ENCODE measurements around the gene CCL14.
"Not testable (repeated sequence)": the region's sequence is repeated elsewhere in the genome, so short reads cannot be mapped to it uniquely, and the experiment has no call there.

Gene CCL14
- 0 reads per million in 2 experiments for total RNA-seq

DNA sequence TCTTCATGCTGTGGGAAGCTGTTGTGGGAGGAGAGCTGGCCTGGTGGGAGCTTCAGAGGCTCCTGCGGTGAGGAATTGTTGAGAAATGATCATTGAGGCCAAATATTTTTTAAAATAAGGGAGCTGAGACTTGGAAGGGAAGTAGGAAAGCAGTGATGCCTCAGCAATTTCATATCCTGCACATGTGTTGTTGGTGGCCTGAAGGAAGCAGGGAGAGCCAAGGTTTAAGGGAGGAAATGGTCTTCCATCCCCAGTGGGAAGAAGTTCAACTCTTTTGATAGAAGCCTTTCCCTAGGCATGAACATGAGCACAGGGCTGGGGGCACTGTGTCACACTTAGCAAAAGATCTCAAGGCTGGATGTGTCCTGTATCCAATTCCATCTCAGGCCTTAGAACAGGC, at the start of gene CCL14:
TSS of gene CCL14 (minus strand) at position 87 of the 400 bp plus-strand sequence. CDS start at position 7, 80 bp downstream.
- no peak for DNase-seq (ENCODE audit: low read depth)

DNA sequence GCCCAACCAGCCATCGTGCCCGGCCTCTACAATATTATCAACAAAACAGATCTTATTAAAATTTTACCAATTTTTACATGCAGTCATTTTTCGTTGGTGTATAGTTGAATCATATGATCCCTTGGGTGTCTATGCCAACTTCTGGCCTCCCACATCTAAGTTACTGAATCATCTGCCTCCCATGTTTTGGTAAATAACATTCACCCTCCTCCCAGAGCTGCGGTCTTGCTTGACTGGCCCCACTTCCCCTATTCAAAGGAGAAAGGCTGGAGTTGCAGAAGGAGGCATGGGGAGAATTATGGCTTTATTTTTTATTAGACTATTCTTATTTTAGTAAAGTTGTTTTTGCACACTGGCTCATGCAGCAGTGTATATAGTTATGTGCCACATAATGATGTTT, 49.7 kb upstream of the CCL14 start:
- no peak for DNase-seq (ENCODE audit: low read depth)

DNA sequence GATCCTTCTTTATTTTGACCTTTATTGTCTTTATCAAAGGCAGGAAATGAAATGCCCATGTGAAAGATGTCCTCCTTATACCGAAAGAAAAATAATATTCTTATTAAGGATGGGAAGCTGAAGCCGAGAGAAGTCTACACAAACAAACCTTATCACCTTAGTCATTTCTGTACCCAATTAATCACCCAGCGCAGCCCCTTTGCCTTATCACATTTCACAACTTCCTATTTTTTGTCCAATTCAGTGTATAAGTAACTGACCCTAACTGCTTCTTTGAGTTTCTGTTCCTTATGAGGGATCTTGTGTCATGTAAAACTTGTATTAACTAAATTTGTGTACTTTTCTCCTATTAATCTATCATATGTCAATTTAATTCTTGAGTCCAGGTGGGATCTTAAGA, 47.6 kb upstream of the CCL14 start:
- no peak for DNase-seq (ENCODE audit: low read depth)

DNA sequence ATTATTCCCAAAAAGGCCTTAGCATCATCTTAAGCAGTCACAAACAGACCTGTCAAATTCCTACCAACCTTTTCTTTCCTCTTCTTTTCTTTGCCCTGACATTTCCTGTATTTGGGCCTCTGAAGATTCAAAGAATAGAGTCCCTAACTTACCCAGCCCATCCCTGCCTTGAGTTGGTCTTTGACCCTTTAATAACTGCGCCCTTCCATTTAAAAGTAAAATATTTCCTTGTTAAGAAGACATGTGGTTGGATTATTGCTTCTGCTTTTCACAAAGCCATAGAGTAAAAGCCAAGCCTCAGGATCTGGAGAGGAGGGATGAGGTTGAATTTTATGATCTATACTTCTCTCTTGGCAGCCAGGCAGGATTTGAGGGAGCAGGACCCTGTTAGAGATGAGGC, 44.4 kb upstream of the CCL14 start:
- no peak for DNase-seq (ENCODE audit: low read depth)

DNA sequence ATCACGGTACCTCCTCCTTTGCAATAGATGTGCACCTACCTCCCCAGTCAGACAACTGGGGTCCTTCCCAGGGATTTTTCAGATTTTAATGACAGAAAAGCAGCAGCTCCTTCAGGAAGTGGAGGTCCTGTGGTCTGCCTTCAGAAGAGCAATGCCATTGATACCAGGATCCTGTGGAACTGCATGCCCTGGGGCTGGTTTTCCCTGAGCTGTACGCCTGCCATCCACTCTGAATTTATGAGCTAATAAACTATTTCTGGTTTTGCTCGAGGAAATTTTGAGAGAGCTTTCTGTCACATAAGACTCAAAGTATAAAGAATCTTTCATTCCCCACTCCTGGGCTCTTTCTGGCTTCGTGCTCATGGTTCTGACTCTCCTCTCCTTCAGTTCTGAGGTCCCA, 41.2 kb upstream of the CCL14 start:
- no peak for DNase-seq (ENCODE audit: low read depth)

DNA sequence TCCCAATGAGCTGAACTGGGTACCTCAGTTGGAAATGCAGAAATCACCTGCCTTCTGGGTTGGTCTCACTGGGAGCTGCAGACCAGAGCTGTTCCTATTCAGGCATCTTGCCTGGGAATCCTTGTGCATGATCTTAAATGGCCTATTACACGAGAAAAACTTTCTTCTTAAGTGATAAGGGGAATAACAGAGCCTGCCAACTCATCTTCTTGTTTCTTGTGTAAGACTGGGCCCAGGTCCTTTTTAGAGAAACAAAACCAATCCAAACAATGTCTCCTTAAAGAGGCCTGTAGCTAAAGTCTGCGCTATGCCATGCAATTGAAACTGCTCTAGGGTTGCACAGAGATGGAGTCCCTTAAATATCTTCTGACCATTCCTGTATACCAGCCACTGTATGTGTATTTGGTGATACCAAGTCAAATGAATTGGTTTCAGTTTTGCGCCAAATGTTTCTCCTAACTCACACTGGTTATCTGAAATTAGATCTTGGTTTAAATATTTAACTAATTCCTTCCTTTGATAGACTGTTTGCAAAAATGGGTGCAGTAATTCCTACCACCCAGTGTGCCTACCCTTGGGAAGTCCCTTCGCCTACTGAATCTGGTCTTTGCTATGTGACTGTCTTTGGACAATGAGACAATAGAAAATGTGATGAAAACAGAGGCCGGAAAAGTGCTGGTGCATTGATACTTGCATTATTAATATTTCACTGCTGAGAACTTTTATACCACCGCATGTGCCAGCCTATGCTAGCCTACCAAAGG, 37.8 kb upstream of the CCL14 start:
- DNase-seq (ENCODE audit: low read depth), result no peak

DNA sequence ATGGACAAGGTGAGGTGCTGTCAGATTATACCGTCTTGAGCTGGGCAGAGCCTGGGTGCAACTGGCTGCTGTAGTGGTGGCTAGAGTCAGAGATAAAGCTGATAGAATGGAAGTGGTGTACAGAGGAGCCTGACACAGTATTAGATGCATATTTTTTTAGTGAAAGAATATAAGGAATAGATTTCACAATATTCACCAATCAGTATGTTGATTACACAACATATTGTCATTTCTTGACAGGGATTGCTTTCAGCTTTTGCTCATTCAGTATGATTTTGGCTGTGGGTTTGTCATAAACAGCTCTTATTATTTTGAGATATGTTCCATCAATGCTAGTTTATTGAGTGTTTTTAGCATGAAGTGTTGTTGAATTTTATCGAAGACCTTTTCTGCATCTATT, 32.9 kb upstream of the CCL14 start:
- no peak for DNase-seq (ENCODE audit: low read depth)

DNA sequence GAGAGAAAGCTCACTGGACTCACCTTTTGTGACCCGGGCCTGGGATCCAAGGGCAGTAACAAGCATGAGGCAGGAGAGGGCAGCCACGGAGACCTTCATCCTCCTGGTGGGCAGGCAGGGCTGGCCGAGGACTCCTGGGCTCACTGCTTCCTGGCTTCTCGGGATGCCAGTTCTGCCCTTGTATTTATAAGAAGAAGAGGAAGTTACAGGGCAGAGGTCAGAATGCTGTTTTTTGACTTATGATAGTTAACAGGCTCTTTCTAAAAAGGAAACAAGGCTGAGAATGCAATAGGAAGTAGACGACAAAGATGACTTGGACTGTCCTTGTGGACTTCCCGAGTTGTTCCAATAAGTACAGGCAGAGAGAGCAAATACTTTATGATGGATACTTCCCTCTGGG, 31.3 kb upstream of the CCL14 start, which contains the start of gene CCL23:
TSS of gene CCL23 (minus strand) at position 174 of the 400 bp plus-strand sequence. CDS start at position 99, 75 bp downstream.
- DNase-seq (ENCODE audit: low read depth), result no peak

DNA sequence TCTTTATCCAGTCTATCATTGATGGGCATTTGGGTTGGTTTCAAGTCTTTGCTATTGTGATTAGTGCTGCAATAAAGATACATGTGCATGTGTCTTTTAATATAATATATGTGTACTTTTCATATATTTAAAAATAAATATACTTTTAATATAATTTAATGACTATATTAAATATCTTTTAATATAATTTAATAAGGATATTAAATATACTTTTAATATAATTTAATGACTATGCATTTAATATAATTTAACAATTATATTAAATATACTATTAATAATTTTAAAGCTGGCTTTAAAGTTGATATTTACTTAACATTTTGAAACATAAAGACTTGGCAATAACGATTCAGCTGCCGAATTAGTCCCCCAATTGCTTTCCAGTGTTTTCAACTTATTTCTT, 30.0 kb upstream of the CCL14 start:
- no peak for DNase-seq (ENCODE audit: low read depth)

DNA sequence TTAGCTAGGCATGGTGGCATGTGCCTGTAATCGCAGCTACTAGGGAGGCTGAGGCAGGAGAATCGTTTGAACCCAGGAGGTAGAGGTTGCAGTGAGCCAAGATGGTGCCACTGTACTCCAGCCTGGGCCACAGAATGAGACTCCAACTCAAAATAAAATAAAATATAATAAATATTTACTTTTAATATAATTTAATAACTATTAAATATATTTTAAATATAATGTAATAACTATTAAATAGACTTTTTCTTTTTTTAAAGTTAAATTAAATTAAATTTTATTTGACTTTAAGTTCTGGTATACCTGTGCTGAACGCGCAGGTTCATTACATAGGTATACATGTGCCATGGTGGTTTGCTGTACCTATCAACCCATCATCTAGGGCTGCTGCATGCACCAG, 29.4 kb upstream of the CCL14 start:
- DNase-seq (ENCODE audit: low read depth), result not testable (repeated sequence)

DNA sequence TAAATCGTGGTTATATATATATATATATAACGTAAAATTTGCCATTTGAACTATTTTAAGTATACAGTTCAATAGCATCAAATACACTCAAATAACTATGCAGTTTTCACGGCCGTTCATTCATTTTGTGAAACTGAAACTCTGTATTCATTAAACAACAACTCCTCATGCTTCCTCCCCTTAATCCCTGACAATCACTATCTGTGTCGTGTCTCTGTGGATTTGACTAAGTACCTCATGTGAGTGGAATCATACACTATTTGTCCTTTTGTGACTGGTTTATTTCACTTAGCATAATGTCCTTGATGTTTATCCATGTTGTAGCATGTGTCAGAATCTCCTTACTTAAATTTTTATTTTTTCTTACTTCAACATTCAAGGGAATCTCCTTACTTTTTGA, 28.4 kb upstream of the CCL14 start:
- DNase-seq (ENCODE audit: low read depth), result no peak

DNA sequence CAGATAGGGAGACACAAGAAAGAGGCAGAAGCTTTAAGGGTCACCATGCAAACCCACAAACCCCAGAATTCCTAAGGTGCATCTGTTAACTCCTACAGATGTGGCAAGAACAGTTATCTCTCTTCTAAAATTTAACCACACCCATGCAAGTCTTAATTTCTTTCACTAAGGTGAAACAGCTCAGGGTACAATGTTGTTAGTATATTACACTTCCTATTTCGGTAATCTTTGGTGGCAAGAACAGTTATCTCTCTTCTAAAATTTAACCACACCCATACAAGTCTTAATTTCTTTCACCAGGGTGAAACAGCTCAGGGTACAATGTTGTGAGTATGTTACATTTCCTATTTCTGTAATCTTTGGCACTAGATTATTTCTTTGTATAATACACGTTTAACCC, 24.7 kb upstream of the CCL14 start:
- DNase-seq (ENCODE audit: low read depth), result no peak

DNA sequence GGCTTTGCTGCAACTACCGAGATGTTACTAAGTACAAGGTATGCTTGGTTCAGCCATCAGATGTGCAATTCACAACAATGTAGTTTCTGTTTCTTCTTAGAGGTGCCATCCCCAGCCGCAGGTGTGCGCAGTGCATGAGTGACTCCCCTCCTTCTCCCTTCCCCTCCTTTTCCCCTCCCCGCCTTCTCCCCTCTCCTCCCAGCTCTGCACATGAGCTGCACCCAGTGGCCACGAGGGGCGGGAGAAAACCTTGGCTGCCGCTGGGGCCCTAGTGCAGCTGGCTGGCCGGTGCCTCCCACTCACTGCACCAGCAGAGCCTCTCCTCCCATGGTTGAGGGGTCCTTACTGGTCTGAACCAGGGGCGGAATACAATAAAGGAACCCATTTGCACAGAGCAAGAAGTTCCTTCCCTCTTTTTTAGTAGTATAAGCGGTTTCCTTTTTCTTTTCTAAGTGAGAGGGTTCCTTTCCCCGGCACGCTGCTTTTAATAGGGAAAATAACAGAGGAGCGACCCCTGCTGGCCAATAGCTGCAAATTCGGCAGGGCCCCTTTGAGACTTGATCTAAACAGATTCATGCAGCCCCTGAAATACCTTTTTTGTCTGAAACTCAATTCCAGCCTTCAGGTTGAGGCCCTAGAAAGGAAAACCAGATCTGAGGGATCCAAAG, 22.6 kb upstream of the CCL14 start:
- DNase-seq (ENCODE audit: low read depth), result no peak

DNA sequence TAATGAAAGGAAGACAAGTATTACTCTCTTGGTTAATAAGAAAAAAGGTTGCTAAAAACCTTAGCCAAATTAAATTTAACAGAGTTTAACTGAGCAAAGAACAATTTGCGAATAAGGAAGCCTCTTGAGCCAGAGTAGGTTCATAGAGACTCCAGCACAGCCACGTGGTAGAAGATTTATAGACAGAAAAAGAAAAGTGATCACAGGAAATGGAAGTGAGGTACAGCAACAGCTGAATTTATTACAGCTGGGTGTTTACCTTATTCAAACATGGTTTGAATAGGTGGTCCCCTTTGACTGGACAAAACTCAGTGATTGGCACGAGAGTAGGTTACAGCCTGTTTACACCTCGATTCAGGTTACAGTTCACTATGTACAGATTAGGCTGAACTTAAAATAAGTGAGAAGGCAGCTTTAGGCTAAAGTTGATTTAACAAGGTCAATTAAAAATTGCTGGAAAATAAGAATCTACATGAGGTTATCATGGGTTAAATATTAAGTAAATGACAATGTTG, 18.1 kb upstream of the CCL14 start:
- DNase-seq (ENCODE audit: low read depth), result no peak

DNA sequence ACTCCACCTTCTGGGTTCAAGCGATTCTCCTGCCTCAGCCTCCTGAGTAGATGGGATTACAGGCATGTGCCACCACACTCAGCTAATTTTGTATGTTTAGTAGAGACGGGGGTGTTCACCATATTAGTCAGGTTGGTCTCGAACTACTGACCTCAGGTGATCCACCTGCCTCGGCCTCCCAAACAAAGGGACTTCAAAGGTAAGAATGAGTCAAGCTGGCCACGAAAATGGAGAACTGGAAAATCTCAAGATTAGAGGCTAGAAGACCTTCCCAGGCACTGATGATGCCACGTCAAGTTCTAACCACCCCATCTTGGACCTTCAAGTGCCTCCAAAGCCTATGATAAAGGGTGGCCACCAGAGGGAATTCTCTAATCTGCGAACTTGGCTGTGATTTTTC, 16.1 kb upstream of the CCL14 start:
- DNase-seq (ENCODE audit: low read depth), result no peak

DNA sequence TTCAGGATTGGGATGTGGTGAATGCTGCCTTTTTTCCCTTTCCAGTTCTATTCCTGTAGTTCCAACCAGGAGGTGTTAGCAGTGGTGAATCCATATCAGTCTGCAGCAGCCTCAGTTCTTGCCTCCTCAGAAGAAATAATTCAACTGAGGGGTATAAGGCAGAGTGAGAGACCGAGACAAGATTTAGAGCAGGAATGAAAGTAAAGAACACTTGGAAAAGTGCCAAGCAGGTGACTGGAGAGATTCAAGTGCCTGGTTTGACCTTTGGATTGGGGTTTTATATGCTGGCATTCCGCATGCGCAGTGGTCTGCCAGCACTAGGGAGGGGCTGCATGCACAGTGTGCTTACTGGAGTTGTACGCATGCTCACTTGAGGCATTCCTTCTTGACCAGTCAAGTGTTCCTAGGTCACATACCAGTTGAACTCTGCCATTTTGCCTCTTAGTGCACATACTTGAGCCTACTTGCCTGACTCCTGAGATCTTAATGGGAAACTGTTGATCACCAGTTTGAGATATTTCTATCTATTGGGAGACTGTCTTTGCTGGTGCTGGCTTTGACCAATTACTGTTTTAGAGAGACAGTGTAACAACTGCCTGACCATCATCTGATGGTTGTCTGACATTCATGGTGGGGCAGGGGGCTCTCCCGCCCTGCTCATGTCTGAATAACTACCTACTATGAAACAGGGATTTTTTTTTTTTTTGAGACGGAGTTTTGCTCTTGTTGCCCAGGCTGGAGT, 15.5 kb upstream of the CCL14 start:
- no peak for DNase-seq (ENCODE audit: low read depth)

DNA sequence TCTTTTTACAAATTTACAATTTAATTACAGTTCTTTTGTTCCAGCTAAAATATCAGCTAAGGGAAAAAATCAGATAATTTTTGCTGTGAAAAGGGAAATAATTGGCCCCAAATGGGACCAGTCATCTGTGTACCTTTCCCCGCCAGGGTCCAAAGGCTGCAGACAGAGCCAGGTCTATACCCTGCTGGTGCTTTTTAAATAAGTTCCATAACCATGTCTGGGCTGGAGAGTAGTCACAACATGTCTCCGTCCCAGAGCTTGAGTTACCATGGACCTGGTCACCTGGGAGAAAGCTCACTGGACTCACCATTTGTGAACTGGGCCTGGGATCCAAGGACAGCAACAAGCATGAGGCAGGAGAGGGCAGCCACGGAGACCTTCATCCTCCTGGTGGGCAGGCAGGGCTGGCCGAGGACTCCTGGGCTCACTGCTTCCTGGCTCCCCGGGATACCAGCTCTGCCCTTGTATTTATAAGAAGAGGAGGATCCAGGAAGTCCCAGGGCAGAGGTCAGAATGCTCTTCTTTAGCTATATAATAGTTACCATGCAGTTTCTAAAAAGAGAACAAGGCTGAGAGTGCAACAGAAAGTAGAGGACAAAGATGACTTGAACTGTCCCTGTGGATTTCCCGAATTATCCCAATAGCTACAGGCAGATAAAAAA, 14.7 kb upstream of the CCL14 start, which contains the start of gene CCL15:
TSS of gene CCL15 (minus strand) at position 444 of the 662 bp plus-strand sequence. CDS start at position 383, 61 bp downstream.
- no peak for DNase-seq (ENCODE audit: low read depth)

DNA sequence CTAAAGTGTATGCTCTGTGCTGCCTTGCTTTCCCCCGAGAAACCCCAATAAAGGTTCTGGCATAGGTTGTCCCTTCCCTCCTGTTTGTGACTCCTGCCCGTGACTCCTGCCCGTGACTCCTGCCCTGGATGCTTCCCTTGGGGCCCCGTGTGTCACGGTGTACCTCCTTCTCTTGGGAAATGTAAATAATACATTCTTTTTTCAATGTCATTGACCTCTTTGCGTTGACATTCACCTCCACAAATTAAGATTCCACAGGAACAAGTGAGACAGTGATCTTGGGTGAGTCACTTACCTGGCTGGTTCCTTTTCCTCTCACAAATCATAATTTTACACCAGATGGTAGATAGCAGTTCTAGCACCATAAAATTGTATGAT, 14.2 kb upstream of the CCL14 start:
- no peak for DNase-seq (ENCODE audit: low read depth)

DNA sequence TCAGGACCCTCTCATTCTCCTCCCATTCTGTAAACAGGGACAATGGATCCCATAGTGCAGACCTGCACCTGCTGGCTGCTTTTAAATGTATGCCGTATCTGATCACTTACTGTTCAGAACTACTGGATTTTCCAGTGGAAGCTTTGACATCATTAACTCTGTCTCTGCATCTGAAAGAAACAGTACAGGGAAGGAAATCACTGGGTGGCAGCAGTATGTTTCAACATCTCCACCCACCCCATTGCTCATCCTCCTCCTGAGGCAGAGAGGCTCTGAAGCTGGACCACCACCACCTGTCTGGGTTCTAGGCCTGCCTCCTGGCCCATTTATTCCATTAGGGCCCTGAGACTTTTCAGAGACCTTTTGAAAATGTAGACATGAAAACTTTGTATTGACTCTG, 12.2 kb upstream of the CCL14 start:
- no peak for DNase-seq (ENCODE audit: low read depth)

DNA sequence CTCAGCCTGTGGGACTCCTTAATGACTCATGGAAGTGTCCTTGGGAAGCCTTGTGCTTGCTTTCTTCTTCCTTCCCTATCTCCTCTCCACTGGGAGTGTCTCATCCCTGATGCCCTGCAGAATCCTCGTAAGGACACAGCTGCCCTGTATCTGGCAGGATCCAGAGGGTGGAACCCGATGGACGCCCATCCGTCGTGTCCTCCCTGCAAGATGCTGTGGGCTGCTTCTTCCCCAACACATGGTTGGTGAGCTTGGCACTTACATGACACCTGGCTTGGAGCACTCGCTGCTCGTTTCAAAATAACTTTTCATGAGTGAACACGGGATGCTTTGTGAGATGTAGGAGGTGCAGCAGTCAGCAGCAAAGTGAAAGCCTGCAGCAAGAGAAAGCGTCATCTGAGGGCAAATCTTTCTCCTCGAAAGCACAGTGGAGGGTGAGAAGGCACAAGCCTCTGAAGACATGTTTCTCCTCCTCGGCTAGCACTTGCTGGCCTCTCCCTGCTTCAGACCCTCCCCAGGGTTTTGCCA, 11.6 kb upstream of the CCL14 start:
- DNase-seq (ENCODE audit: low read depth), result no peak

DNA sequence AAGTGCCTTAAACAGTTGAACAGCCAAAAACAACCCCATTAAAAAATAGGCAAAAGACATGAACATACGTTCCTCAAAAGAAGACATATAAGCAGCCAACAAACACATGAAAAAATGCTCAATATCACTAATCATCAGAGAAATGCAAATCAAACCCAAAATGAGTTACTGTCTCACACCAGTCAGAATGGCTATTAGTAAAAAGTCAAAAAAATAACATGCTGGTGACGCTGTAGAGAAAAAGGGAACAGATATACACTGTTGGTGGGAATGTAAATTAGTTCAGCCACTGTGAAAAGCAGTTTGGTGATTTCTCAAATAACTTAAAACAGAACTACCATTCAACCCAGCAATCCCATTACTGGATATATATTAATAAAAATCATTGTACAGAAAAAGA, 8.8 kb upstream of the CCL14 start:
- DNase-seq (ENCODE audit: low read depth), result not testable (repeated sequence)

DNA sequence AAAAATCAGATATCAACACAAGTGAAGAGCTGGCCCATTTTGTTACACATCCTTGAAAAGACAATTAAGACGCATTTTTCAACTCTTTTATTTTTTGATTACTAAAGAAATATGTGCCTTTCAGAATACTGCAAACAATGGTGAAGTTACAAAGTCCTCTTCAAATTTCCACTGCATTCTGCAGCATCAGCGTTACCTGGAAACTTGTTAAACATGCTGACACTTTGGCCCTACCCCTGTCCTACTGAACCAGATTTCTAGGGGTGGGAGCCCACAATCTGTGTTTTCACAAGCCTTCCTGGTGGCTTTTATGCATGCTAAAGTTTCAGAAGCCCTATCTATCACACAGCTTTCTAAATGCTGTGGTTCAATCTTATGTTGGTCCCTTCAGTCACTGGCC, 4.5 kb upstream of the CCL14 start:
- DNase-seq (ENCODE audit: low read depth), result no peak

All from T follicular helper cell (primary cell).